Ovary (tissue), 3 donors: Measurements from ENCODE around the gene TPRG1L.

Experiments used
- CTCF ChIP-seq, 3 donors: fragments of 450-650 bp in 2 of 3; fragments of 200-600 bp in 1 of 3; IDR thresholded peaks; one replicate each; pipeline versions ENCODE4 v1.5.1 to v1.8.0; 2016 to 2022; ENCODE audit warnings: antibody characterized with exemption in 3 of 3, mild to moderate bottlenecking in 1 of 3
- EP300 ChIP-seq: sonication (generic); formaldehyde crosslinking; IDR thresholded peaks from one replicate; pipeline ENCODE4 v1.6.1; 2017; ENCODE audit warnings: antibody characterized with exemption
- donor health status: DM: no; HTN: no; CAD: no.

GRCh38 chr1:3636080-3636479 lies 11.3 kb downstream of the TPRG1L start:
- TF ChIP-seq CTCF (IDR thresholded peaks at IDR 0.05) (no peak), EP300 (no peak)
